ENCODE data around the gene ORMDL3. TPM values are rescaled to one million over a fixed set of nuclear protein-coding genes. Genes with fewer than 3 reads are reported as not detected.
"Not testable (repeated sequence)": the region's sequence is repeated elsewhere in the genome, so short reads cannot be mapped to it uniquely, and the experiment has no call there.

ORMDL3 gene
- total RNA-seq, 2 experiments from 2014 or later = 46.8 to 64.9 TPM

- intact Hi-C loops (cut with DNase I, micrococcal nuclease) = no loop called here
- Mint-ChIP-seq H3K9me3 (ENCODE audit: low read depth) (no peaks in the 10 kb centered on the region), H3K27me3 (no peaks in the 10 kb centered on the region), H3K4me1 (peaks cover 4% of the 10 kb centered on the region), H3K36me3 (ENCODE audit: low read depth) (peaks cover 33% of the 10 kb centered on the region), H3K4me3 (no peak overlapping the region), H3K27ac (no peak overlapping the region)
- ATAC-seq = no peak
- POLR2A ChIA-PET = no interaction called here
- CTCF ChIA-PET = interaction anchor here (0.6 to 0.8 kb wide), 5 partner anchors 13 to 315 kb away, joined by 3 to 4 read pairs (median 3); no protein-coding TSS in a partner anchor
- no peak for DNase-seq
These were observed 18.5 kb downstream of the ORMDL3 start for GRCh38 chr17:39908789-39909352.

DNA sequence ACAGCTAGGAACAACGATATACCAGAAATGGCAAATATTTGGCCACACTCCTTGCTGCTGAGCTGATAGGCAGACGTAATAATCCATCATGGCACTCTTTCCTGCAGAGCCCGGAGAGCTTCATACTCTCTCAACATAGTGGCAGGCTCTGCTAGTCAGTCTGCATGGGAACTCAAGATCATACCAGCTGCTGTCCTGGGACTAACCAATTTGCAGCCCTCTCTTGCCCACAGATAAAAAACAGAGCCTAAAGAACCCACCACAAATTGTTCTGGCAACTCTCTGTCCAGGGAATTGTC lies 22.5 kb downstream of the ORMDL3 start:
- ATAC-seq (no peak), DNase-seq (no peak)
- Mint-ChIP-seq H3K36me3 (ENCODE audit: low read depth) (peaks cover 28% of the 10 kb centered on the region), H3K9me3 (ENCODE audit: low read depth) (no peaks in the 10 kb centered on the region), H3K4me3 (no peak overlapping the region), H3K4me1 (peaks cover 12% of the 10 kb centered on the region), H3K27ac (no peak overlapping the region), H3K27me3 (no peaks in the 10 kb centered on the region)
- CTCF ChIA-PET = interaction anchor here (0.6 to 1.1 kb wide), 3 partner anchors 21 to 283 kb away, joined by 3 read pairs; no protein-coding TSS in a partner anchor
- POLR2A ChIA-PET = no interaction called here
- intact Hi-C loops (cut with DNase I, micrococcal nuclease) = no loop called here

DNA sequence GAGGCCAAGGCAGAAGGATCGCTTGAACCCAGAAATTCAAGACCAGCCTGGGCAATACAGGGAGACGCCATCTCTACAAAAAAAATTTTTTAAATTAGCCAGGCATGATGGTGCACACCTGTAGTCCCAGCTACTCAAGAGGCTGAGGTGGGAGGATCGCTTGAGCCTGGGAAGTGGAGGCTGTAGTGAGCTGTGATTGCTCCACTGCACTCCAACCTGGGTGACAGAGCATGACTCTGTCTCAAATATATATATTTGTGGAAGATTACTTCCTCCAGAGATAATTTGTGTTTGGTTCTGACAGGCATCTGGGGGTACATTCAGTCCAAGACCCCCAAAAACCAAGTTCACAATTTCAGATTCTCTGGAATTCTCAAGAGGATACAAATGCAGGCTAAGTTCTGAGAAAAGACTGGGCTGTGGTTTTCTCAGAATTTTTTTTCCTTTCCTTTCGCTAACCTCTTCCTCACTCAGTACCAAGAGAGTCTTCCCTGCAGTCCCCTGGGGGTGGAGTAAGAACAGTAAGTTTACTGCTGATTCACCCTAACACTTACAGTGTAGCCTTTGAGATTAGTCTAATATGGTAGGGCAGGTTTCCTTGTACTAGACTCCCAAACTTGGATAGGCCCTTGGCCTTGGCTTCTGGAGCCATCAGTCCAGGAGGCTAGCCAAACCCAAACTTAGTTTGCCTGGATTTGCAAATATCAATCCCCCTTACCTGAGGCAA lies 24.1 kb downstream of the ORMDL3 start:
- ATAC-seq = peak; percentile 97
- ChIA-PET POLR2A (no interaction called here), CTCF (interaction anchor here (0.6 to 0.7 kb wide), 2 partner anchors 13 to 249 kb away, joined by 3 read pairs; no protein-coding TSS in a partner anchor)
- Mint-ChIP-seq H3K9me3 (ENCODE audit: low read depth) (no peaks in the 10 kb centered on the region), H3K36me3 (ENCODE audit: low read depth) (peaks cover 23% of the 10 kb centered on the region), H3K4me3 (no peak overlapping the region), H3K4me1 (peaks cover 12% of the 10 kb centered on the region), H3K27ac (no peak overlapping the region), H3K27me3 (no peaks in the 10 kb centered on the region)
- DNase-seq = no peak
- intact Hi-C loops (cut with DNase I, micrococcal nuclease) = no loop called here

DNA sequence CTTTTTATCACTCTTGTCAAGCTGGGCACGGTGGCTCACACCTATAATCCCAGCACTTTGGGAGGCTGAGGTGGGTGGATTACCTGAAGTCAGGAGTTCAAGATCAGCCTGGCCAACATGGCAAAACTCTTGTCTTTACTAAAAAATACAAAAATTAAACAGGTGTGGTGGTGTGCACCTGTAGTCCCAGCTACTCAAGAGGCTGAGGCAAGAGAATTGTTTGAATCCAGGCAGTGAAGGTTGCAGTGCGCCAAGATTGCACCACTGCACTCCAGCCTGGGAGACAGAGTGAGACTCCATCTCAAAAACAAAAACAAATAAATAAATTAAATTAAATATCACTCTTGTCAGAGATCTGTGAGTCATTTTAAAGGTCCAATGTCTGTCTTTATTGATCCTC lies 25.4 kb downstream of the ORMDL3 start:
- CTCF ChIA-PET = interaction anchor here (0.5 kb wide), 1 partner anchor 363 kb away, joined by 3 read pairs; no protein-coding TSS in a partner anchor
- H3K9me3 Mint-ChIP-seq (ENCODE audit: low read depth); POLR2A ChIA-PET; H3K27ac Mint-ChIP-seq; intact Hi-C loops (cut with DNase I, micrococcal nuclease); ATAC-seq; H3K4me3 Mint-ChIP-seq; H3K27me3 Mint-ChIP-seq; DNase-seq: not testable (repeated sequence)
- Mint-ChIP-seq H3K36me3 (ENCODE audit: low read depth) (peaks cover 20% of the 10 kb centered on the region), H3K4me1 (peaks cover 12% of the 10 kb centered on the region)

GRCh38 chr17:39899215-39899614 lies 28.2 kb downstream of the ORMDL3 start:
- Mint-ChIP-seq H3K36me3 (ENCODE audit: low read depth) (peaks cover 4% of the 10 kb centered on the region), H3K4me1 (peaks cover 16% of the 10 kb centered on the region), H3K4me3 (no peak overlapping the region), H3K27me3 (no peaks in the 10 kb centered on the region), H3K27ac (no peak overlapping the region), H3K9me3 (ENCODE audit: low read depth) (no peaks in the 10 kb centered on the region)
- intact Hi-C loops (cut with DNase I, micrococcal nuclease) = no loop called here
- DNase-seq = no peak
- ATAC-seq = no peak
- CTCF ChIA-PET = interaction anchor here (0.9 to 1.5 kb wide), 2 partner anchors 28 to 277 kb away, joined by 3 to 6 read pairs; partner anchors contain the start of gene ORMDL3
- POLR2A ChIA-PET = interaction anchor here (0.7 kb wide), 1 partner anchor 76 kb away, joined by 11 read pairs; no protein-coding TSS in a partner anchor

DNA sequence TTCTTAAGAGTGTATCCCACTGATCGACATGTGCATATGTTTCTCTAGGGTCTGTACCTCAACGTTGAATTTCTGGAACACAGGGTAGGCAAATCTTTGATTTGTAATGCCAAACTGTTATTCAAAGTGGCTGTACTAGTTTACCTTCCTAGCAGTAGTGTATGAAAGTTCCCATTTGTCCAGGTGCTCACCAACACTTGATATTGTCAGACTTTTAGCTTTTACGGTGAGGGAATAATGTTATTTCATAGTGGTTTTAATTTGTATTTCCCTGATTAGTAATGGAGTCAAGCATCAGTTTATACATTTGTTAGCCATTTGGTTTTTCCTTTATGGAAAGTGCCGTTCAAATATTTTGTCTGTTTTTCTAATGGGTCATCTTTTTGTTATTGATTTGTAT lies 29.3 kb downstream of the ORMDL3 start:
- no peaks in the 10 kb centered on the region for H3K9me3 Mint-ChIP-seq (ENCODE audit: low read depth)
- DNase-seq = no peak
- H3K27ac Mint-ChIP-seq = no peak overlapping the region
- intact Hi-C loops (cut with DNase I, micrococcal nuclease) = no loop called here
- no peak for ATAC-seq
- CTCF ChIA-PET = interaction anchor here (1.0 to 1.3 kb wide), 2 partner anchors 10 to 13 kb away, joined by 3 to 5 read pairs; no protein-coding TSS in a partner anchor
- H3K4me3 Mint-ChIP-seq = no peak overlapping the region
- H3K4me1 Mint-ChIP-seq = peaks cover 10% of the 10 kb centered on the region
- H3K27me3 Mint-ChIP-seq = no peaks in the 10 kb centered on the region
- POLR2A ChIA-PET = interaction anchor here (0.6 kb wide), 1 partner anchor 278 kb away, joined by 7 read pairs; no protein-coding TSS in a partner anchor
- H3K36me3 Mint-ChIP-seq (ENCODE audit: low read depth) = no peaks in the 10 kb centered on the region

DNA sequence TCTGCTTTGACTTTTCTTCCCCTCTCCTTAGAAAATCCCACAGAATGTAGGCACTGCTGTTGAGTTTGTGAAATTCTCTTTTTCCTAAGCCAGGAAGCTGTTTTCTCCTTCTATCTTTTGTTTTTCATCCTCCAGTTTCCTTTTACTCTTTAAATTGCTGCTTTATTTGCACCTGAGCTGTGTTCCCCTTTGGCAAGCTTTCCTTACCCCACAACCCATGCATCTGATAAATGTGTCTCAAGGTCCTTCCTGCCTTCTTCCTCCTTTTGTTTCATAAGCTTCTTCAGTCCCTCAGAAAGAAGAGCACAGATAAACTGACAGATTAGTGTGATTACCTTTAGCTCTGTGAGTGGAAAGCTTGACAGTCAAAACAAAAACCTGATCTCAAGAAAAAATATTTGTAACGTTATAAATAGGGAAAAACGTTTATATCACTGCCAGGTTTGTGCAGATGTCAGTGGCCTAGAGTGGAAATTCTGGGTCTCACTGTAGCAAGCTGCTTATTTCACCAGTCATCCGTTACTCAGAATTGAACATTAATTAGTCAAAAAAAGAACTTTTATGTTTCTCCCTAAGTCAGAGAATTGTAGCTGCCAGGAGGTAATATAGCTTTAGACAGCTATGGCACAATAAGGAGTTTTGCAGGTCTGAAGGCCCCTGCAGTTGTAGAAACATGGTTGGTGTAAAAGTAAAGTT lies 32.6 kb downstream of the ORMDL3 start:
- ChIA-PET CTCF (interaction anchor here (1.0 to 2.4 kb wide), 8 partner anchors 8 to 273 kb away, joined by 3 to 8 read pairs (median 4); partner anchors contain the start of gene MIEN1), POLR2A (interaction anchor here (0.5 to 0.7 kb wide), 3 partner anchors 19 to 76 kb away, joined by 3 to 17 read pairs (median 3); no protein-coding TSS in a partner anchor)
- intact Hi-C loops (cut with DNase I, micrococcal nuclease) = no loop called here
- Mint-ChIP-seq H3K4me1 (peaks cover 8% of the 10 kb centered on the region), H3K36me3 (ENCODE audit: low read depth) (no peaks in the 10 kb centered on the region), H3K27me3 (no peaks in the 10 kb centered on the region), H3K9me3 (ENCODE audit: low read depth) (no peaks in the 10 kb centered on the region), H3K27ac (peak overlapping the region; percentile 59), H3K4me3 (no peak overlapping the region)
- ATAC-seq (peak; percentile 74), DNase-seq (no peak)

DNA sequence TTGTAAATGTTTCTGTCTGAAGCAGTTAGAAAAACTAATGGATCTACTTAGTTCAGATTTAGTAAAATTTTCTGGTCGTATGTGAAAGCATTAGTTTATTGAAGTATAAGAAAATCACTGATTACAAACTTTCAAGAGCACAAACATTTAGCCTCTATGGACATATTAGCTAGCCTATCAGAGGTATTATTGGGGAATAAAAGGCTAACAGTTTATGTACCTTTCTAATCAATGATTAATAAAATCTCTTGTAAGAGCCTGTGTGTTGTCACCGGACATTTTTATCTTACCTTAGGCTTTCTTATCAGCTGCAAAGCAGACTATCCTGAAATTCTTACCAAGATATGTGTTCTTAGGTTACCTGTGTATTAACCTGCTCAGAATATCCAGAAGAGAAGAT lies 38.2 kb downstream of the ORMDL3 start:
- H3K27me3 Mint-ChIP-seq = no peaks in the 10 kb centered on the region
- H3K36me3 Mint-ChIP-seq (ENCODE audit: low read depth) = no peaks in the 10 kb centered on the region
- no peak for ATAC-seq
- no peak for DNase-seq
- intact Hi-C loops (cut with DNase I, micrococcal nuclease) = no loop called here
- no peak overlapping the region for H3K27ac Mint-ChIP-seq
- ChIA-PET POLR2A (no interaction called here), CTCF (no interaction called here)
- H3K9me3 Mint-ChIP-seq (ENCODE audit: low read depth) = no peaks in the 10 kb centered on the region
- no peak overlapping the region for H3K4me3 Mint-ChIP-seq
- H3K4me1 Mint-ChIP-seq = no peaks in the 10 kb centered on the region

DNA sequence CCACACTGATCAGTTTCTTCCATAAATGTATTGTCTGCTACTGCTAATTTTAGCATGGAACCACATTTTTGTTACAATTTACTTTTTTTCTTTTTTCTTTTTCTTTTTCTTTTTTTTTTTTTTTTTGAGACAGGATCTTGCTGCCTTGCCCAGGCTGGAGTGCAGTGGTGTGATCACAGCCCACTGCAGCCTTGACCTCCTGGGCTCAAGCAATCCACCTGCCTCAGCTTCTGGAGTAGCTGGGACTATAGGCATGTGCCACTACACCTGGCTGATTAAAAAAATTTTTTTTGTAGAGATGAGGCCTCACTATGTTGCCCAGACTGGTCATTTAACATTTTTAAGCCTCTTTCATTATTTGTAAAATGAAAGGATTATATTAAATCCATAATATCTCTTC lies 40.3 kb downstream of the ORMDL3 start:
- intact Hi-C loops (cut with DNase I, micrococcal nuclease) = no loop called here
- H3K27me3 Mint-ChIP-seq = no peaks in the 10 kb centered on the region
- POLR2A ChIA-PET = no interaction called here

GRCh38 chr17:39886102-39886501 lies 41.3 kb downstream of the ORMDL3 start:
- POLR2A ChIA-PET; H3K27me3 Mint-ChIP-seq; H3K27ac Mint-ChIP-seq; intact Hi-C loops (cut with DNase I, micrococcal nuclease); H3K36me3 Mint-ChIP-seq (ENCODE audit: low read depth); H3K4me3 Mint-ChIP-seq; H3K4me1 Mint-ChIP-seq; DNase-seq; H3K9me3 Mint-ChIP-seq (ENCODE audit: low read depth); ATAC-seq: not testable (repeated sequence)
- CTCF ChIA-PET = interaction anchor here (1.0 kb wide), 1 partner anchor 9 kb away, joined by 4 read pairs; no protein-coding TSS in a partner anchor

More for the DNA sequence above, 40.3 kb downstream of the ORMDL3 start:
- Mint-ChIP-seq H3K9me3 (ENCODE audit: low read depth) (no peaks in the 10 kb centered on the region), H3K4me3 (no peak overlapping the region), H3K36me3 (ENCODE audit: low read depth) (no peaks in the 10 kb centered on the region), H3K27ac (no peak overlapping the region), H3K4me1 (no peaks in the 10 kb centered on the region)
- CTCF ChIA-PET = interaction anchor here (0.6 to 1.0 kb wide), 3 partner anchors 8 to 71 kb away, joined by 4 to 5 read pairs (median 4); no protein-coding TSS in a partner anchor
- ATAC-seq (no peak), DNase-seq (no peak)

DNA sequence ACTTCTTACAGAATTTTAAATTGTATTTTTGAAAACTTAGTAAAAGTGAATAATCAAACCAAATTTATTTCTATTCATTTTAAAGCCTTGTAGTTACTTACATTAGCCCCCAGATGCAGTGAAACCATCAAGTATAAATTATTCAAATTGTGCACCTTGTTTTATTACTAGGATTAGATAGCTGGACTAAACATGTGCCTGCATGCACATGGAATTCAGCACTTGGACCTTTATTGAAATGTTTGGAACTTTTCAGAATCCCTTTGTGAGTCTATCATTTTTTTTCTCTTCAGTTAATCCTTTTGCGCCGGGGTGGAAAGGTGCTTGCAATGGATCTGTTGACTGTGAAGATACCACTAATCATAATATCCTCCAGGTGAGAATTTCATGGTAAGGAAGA lies 54.6 kb downstream of the ORMDL3 start:
- ChIA-PET CTCF (interaction anchor here (1.0 to 2.4 kb wide), 8 partner anchors 12 to 248 kb away, joined by 3 to 8 read pairs (median 5); partner anchors contain the start of gene PSMD3), POLR2A (no interaction called here)
- intact Hi-C loops (cut with DNase I, micrococcal nuclease) = loop anchor here (1.0 kb wide), 1 partner anchor 108 kb away; the partner anchor contains the start of gene PSMD3 (in 2 of the 2)
- Mint-ChIP-seq H3K9me3 (ENCODE audit: low read depth) (peaks cover 5% of the 10 kb centered on the region), H3K36me3 (ENCODE audit: low read depth) (no peaks in the 10 kb centered on the region), H3K27me3 (no peaks in the 10 kb centered on the region), H3K27ac (no peak overlapping the region), H3K4me1 (peaks cover 17% of the 10 kb centered on the region), H3K4me3 (no peak overlapping the region)
- DNase-seq (no peak), ATAC-seq (no peak)
